ENCODE measurements around the gene ZBTB7C. TPM values are rescaled to one million over a fixed set of nuclear protein-coding genes. Genes with fewer than 3 reads are reported as not detected.

Gene ZBTB7C
- total and polyA plus RNA-seq, 8 donors = 1.7 to 8.7 (median 2.7) TPM

DNA sequence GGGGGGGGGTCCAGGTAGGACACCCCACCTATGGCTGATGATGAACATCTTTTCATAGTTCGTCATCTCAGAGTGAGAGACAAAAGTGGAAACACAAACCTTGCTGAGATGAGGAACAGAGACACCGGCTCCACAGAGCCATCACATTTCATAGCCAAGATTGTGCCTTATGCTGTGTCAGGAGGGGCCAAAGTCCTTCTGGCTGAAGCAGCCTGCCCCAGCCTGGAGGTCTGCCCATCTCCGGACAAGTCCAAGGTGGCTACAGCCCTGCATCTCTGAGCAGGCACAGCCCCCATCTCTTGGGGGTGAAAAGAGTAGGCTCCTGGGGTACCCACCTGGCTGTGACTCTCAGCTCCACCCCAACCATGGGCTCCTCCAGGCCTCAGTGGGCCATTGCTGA lies 70.3 kb downstream of the ZBTB7C start:
- no peak for ATAC-seq

DNA sequence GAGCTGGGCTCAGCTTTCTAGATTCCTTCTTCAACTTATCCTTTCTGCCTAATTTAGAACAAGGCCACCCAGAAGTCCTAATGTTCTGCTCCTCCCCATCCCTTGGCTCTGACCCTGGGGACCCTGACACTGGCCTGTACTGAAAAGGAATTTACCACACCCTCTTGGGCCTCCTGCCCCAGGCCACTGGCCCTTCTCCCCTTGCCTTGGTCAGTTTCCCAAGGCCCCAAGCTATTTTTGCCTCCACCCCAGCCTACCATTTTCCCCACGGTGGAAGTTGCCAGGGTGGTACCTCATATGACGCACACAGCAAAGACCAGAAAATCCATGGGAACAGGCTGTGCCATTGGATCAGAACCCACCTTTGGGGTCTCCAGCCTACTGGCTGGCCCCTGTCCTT lies 72.1 kb downstream of the ZBTB7C start:
- H3K4me3 ChIP-seq = no peak overlapping the region
- H3K27me3 ChIP-seq = no peaks in the 10 kb centered on the region
- no peaks in the 10 kb centered on the region for H3K4me1 ChIP-seq
- H3K27ac ChIP-seq = no peak overlapping the region
- intact Hi-C loops (cut with DNase I) = no loop called here
- H3K36me3 ChIP-seq = no peaks in the 10 kb centered on the region
- no peak for DNase-seq
- ATAC-seq = no peak
- TF ChIP-seq, protein P1, sequence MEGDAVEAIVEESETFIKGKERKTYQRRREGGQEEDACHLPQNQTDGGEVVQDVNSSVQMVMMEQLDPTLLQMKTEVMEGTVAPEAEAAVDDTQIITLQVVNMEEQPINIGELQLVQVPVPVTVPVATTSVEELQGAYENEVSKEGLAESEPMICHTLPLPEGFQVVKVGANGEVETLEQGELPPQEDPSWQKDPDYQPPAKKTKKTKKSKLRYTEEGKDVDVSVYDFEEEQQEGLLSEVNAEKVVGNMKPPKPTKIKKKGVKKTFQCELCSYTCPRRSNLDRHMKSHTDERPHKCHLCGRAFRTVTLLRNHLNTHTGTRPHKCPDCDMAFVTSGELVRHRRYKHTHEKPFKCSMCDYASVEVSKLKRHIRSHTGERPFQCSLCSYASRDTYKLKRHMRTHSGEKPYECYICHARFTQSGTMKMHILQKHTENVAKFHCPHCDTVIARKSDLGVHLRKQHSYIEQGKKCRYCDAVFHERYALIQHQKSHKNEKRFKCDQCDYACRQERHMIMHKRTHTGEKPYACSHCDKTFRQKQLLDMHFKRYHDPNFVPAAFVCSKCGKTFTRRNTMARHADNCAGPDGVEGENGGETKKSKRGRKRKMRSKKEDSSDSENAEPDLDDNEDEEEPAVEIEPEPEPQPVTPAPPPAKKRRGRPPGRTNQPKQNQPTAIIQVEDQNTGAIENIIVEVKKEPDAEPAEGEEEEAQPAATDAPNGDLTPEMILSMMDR (IDR thresholded peaks at IDR 0.05) = no peak
- H3K9me3 ChIP-seq = no peaks in the 10 kb centered on the region

More for the DNA sequence above, 70.3 kb downstream of the ZBTB7C start:
- intact Hi-C loops (cut with DNase I) = no loop called here
- Histone ChIP-seq H3K27ac (no peak overlapping the region), H3K4me3 (no peak overlapping the region), H3K27me3 (no peaks in the 10 kb centered on the region), H3K36me3 (no peaks in the 10 kb centered on the region), H3K4me1 (peaks cover 0 to 3% of the 10 kb centered on the region in 2 donors), H3K9me3 (no peaks in the 10 kb centered on the region)
- no peak for DNase-seq
- TF ChIP-seq, protein P1 (IDR thresholded peaks at IDR 0.05) = no peak

DNA sequence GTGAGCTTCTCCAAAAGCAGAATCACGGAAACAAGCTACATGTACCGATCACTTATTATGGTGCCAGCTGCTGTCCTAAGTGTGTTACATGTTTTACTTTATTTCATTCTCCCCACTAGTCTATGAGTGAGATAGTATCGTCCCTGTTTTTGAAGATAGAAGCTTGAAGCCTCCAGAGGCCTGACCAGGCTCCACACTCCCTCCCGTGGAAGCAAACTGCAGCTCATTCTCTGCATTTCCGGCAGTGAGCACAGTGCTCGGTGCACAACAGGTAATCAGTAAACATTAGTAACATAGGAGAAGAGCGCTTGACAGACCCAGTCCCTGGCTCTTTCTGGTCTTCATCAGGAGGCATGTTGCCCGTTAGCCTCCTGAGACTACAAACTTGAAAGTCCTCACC lies 72.9 kb downstream of the ZBTB7C start:
- Histone ChIP-seq H3K27ac (peak overlapping the region in 1 of 2 donors; percentile 36), H3K4me3 (no peak overlapping the region), H3K4me1 (no peaks in the 10 kb centered on the region), H3K36me3 (no peaks in the 10 kb centered on the region), H3K9me3 (no peaks in the 10 kb centered on the region), H3K27me3 (no peaks in the 10 kb centered on the region)
- intact Hi-C loops (cut with DNase I) = no loop called here
- DNase-seq (no peak), ATAC-seq (peak; percentile 71)
- TF ChIP-seq, protein P1 (IDR thresholded peaks at IDR 0.05) = peak in 1 of 2 donors; percentile 23

DNA sequence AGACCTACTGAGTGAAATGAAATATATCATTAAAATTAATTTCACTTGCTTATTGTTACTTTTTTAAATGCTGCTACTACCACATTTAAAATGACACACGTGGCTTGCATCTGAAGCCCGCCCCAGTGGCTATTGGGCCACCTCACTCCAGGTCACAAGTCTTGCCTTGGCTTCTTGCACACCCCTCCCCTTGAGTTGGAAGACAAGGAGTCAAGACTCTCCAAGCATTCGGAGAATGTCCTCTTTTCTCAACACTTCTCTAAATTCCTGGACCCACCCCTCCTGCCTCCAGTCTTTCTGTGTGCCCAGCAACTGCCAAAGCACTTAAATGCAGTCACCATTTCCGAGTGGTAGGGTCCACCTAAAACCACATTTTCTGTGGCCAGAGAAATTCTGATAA lies 73.4 kb downstream of the ZBTB7C start:
- intact Hi-C loops (cut with DNase I) = no loop called here
- H3K36me3 ChIP-seq = no peaks in the 10 kb centered on the region
- DNase-seq = peak in 1 of 4 donors; percentile 58
- no peaks in the 10 kb centered on the region for H3K9me3 ChIP-seq
- TF ChIP-seq, protein P1 (IDR thresholded peaks at IDR 0.05) = no peak
- H3K4me1 ChIP-seq = no peaks in the 10 kb centered on the region
- H3K4me3 ChIP-seq = no peak overlapping the region
- no peaks in the 10 kb centered on the region for H3K27me3 ChIP-seq
- H3K27ac ChIP-seq = peak overlapping the region in 1 of 2 donors; percentile 36
- peak; percentile 79 for ATAC-seq

DNA sequence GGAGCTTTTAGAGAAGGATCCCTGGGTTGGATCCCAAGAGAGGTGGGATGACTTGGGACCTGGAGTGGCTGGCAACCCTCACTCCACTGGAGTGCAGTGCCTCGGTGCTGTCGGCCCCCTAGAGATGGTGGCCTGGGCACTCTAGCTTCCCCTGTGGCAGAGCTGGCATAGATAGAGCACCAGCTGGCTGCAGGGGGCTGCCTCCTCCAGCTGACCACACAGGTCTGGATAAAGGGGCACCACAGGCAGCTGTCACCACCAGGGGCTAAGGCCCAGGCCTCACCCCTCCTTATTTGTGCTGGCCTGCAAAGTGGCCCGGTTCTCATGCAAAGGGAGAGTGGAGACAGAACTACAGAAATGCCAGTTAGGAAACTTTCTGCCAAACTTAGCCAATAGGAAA lies 74.3 kb downstream of the ZBTB7C start:
- Histone ChIP-seq H3K4me1 (no peaks in the 10 kb centered on the region), H3K36me3 (no peaks in the 10 kb centered on the region), H3K27me3 (no peaks in the 10 kb centered on the region), H3K27ac (no peak overlapping the region), H3K9me3 (no peaks in the 10 kb centered on the region), H3K4me3 (no peak overlapping the region)
- intact Hi-C loops (cut with DNase I) = no loop called here
- TF ChIP-seq, protein P1 (IDR thresholded peaks at IDR 0.05) = no peak
- no peak for ATAC-seq
- DNase-seq = no peak

All from left lung (tissue), 10 donors.